Trophoblast cell (in vitro differentiated cells and primary cell): ENCODE data around the gene CCDC12.
A peak's percentile ranks its signal among the peaks of the same experiment; 100 is the strongest.

ENCODE experiments used
- DNase-seq, 2 donors: peaks; one replicate each; pipeline ENCODE4 v3.0.0-alpha.2; 2016
- H2AFZ ChIP-seq: 2 replicates; pipeline ENCODE4 v1.6.1; 2013; ENCODE audit warnings: low read length, moderate library complexity, mild to moderate bottlenecking; ENCODE audit not compliant: insufficient read depth, poor library complexity
- H2AK5ac ChIP-seq: 2 replicates; pipeline ENCODE4 v1.6.1; 2013; ENCODE audit warnings: mild to moderate bottlenecking, low read length
- H2BK120ac ChIP-seq: 2 replicates; pipeline ENCODE4 v1.6.1; 2013; ENCODE audit warnings: low read length, mild to moderate bottlenecking, moderate library complexity; ENCODE audit not compliant: insufficient read depth, poor library complexity
- H2BK12ac ChIP-seq: 2 replicates; pipeline ENCODE4 v1.6.1; 2013; ENCODE audit warnings: mild to moderate bottlenecking, low read length, moderate library complexity
- H2BK5ac ChIP-seq: 2 replicates; pipeline ENCODE4 v1.6.1; 2013; ENCODE audit warnings: low read length, low read depth, moderate library complexity, mild to moderate bottlenecking; ENCODE audit not compliant: poor library complexity
- H3K14ac ChIP-seq: 2 replicates; pipeline ENCODE4 v1.6.1; 2013; ENCODE audit warnings: mild to moderate bottlenecking, low read length
- H3K18ac ChIP-seq: 2 replicates; pipeline ENCODE4 v1.6.1; 2013; ENCODE audit warnings: mild to moderate bottlenecking, low read length
- H3K23ac ChIP-seq: 2 replicates; pipeline ENCODE4 v1.6.1; 2013; ENCODE audit warnings: low read length
- H3K27ac ChIP-seq: 2 replicates; pipeline ENCODE4 v1.5.1; 2013; ENCODE audit warnings: low read depth, mild to moderate bottlenecking, inconsistent platforms, low read length, moderate library complexity
- H3K27me3 ChIP-seq: 2 replicates; pipeline ENCODE4 v1.6.1; 2013; ENCODE audit warnings: inconsistent platforms, mild to moderate bottlenecking, low read length, moderate library complexity; ENCODE audit not compliant: insufficient read depth
- H3K36me3 ChIP-seq, 2 experiments: 1 replicate in 1 of 2; 2 replicates in 1 of 2; pipeline ENCODE4 v1.6.1; 2013; ENCODE audit warnings: low read length in 2 of 2, mild to moderate bottlenecking in 2 of 2, moderate library complexity in 1 of 2; ENCODE audit not compliant: insufficient read depth in 2 of 2, control insufficient read depth in 1 of 2
- H3K4ac ChIP-seq: 2 replicates; pipeline ENCODE4 v1.6.1; 2013; ENCODE audit warnings: low read depth, mild to moderate bottlenecking, low read length, moderate library complexity
- H3K4me1 ChIP-seq, 2 experiments: 1 replicate in 1 of 2; 2 replicates in 1 of 2; pipeline ENCODE4 v1.6.1; 2013; ENCODE audit warnings: low read length in 2 of 2, mild to moderate bottlenecking in 2 of 2, moderate library complexity in 1 of 2; ENCODE audit not compliant: insufficient read depth in 2 of 2, control insufficient read depth in 1 of 2
- H3K4me2 ChIP-seq: 2 replicates; pipeline ENCODE4 v1.6.1; 2013; ENCODE audit warnings: inconsistent platforms, mild to moderate bottlenecking, low read length, moderate library complexity
- H3K4me3 ChIP-seq: 2 replicates; pipeline ENCODE4 v1.5.1; 2013; ENCODE audit warnings: mild to moderate bottlenecking, low read depth, low read length, inconsistent platforms
- H3K79me1 ChIP-seq: one replicate; pipeline ENCODE4 v1.6.1; 2013; ENCODE audit warnings: low read length
- H3K79me2 ChIP-seq: 2 replicates; pipeline ENCODE4 v1.6.1; 2013; ENCODE audit warnings: low read length, mild to moderate bottlenecking; ENCODE audit not compliant: control insufficient read depth, insufficient read depth, poor library complexity
- H3K9ac ChIP-seq: 2 replicates; pipeline ENCODE4 v1.6.1; 2013; ENCODE audit warnings: mild to moderate bottlenecking, low read length
- H3K9me3 ChIP-seq: 2 replicates; pipeline ENCODE4 v1.6.1; 2013; ENCODE audit warnings: low read depth, mild to moderate bottlenecking, control low read depth, inconsistent platforms, low read length; ENCODE audit not compliant: insufficient read depth
- H4K12ac ChIP-seq: 2 replicates; pipeline ENCODE4 v1.6.1; 2013; ENCODE audit warnings: low read depth, mild to moderate bottlenecking, low read length, moderate library complexity
- H4K8ac ChIP-seq: 2 replicates; pipeline ENCODE4 v1.6.1; 2013; ENCODE audit warnings: low read depth, mild to moderate bottlenecking, low read length, moderate library complexity
- H4K91ac ChIP-seq: one replicate; pipeline ENCODE4 v1.6.1; 2013; ENCODE audit warnings: low read depth, mild to moderate bottlenecking, low read length, moderate library complexity
- WGBS: extraction: QIAGEN DNeasy Blood & Tissue Kit; methylation state at CpG from one replicate; pipeline ENCODE4 v1.1.7; 2013; ENCODE audit warnings: missing lambda C conversion rate; ENCODE audit not compliant: insufficient read length, insufficient coverage; ENCODE audit errors: extremely low coverage; 5-methylcytosine and 5-hydroxymethylcytosine counted together

CCDC12 gene

GRCh38 chr3:47003461-47004368 lies 27.2 kb upstream of the CCDC12 start:
- no peak overlapping the region for H3K27ac ChIP-seq
- H2BK120ac ChIP-seq = no peak overlapping the region
- no peak overlapping the region for H4K8ac ChIP-seq
- H3K4me3 ChIP-seq = no peak overlapping the region
- no peak overlapping the region for H4K91ac ChIP-seq
- H3K23ac ChIP-seq = no peak overlapping the region
- H3K79me2 ChIP-seq = no peaks in the 10 kb centered on the region
- peaks cover 81 to 89% of the 10 kb centered on the region in 2 experiments for H3K36me3 ChIP-seq
- H2AK5ac ChIP-seq = no peak overlapping the region
- peaks cover 0 to under 1% of the 10 kb centered on the region in 2 experiments for H3K4me1 ChIP-seq
- H3K27me3 ChIP-seq = no peaks in the 10 kb centered on the region
- no peak overlapping the region for H2AFZ ChIP-seq
- H3K79me1 ChIP-seq = no peaks in the 10 kb centered on the region
- H3K14ac ChIP-seq = no peak overlapping the region
- no peak overlapping the region for H3K4me2 ChIP-seq
- no peak overlapping the region for H3K4ac ChIP-seq
- H3K9ac ChIP-seq = no peak overlapping the region
- H3K18ac ChIP-seq = no peak overlapping the region
- no peak overlapping the region for H4K12ac ChIP-seq
- H2BK5ac ChIP-seq = no peak overlapping the region
- peaks cover 3% of the 10 kb centered on the region for H3K9me3 ChIP-seq
- WGBS = no CpG with 5 or more reads among the region's 27 CpGs
- no peak for DNase-seq
- no peak overlapping the region for H2BK12ac ChIP-seq

- no peak overlapping the region for H4K12ac ChIP-seq
- H2AK5ac ChIP-seq = no peak overlapping the region
- H2BK120ac ChIP-seq = no peak overlapping the region
- no peak overlapping the region for H2AFZ ChIP-seq
- no peaks in the 10 kb centered on the region for H3K4me1 ChIP-seq
- no peak overlapping the region for H2BK5ac ChIP-seq
- no CpG with 5 or more reads among the region's 10 CpGs for WGBS
- no peak for DNase-seq
- no peak overlapping the region for H3K4me3 ChIP-seq
- no peak overlapping the region for H3K18ac ChIP-seq
- no peak overlapping the region for H3K27ac ChIP-seq
- H3K23ac ChIP-seq = no peak overlapping the region
- H3K9me3 ChIP-seq = peaks cover 3% of the 10 kb centered on the region
- no peaks in the 10 kb centered on the region for H3K79me2 ChIP-seq
- no peak overlapping the region for H3K4ac ChIP-seq
- H3K9ac ChIP-seq = no peak overlapping the region
- H3K14ac ChIP-seq = no peak overlapping the region
- no peak overlapping the region for H3K4me2 ChIP-seq
- H2BK12ac ChIP-seq = no peak overlapping the region
- H3K36me3 ChIP-seq = peaks cover 79 to 84% of the 10 kb centered on the region in 2 experiments
- H3K27me3 ChIP-seq = no peaks in the 10 kb centered on the region
- H4K91ac ChIP-seq = no peak overlapping the region
- no peak overlapping the region for H4K8ac ChIP-seq
- no peaks in the 10 kb centered on the region for H3K79me1 ChIP-seq
Measured at GRCh38 chr3:47003056-47003410, 26.5 kb upstream of the CCDC12 start.

DNA sequence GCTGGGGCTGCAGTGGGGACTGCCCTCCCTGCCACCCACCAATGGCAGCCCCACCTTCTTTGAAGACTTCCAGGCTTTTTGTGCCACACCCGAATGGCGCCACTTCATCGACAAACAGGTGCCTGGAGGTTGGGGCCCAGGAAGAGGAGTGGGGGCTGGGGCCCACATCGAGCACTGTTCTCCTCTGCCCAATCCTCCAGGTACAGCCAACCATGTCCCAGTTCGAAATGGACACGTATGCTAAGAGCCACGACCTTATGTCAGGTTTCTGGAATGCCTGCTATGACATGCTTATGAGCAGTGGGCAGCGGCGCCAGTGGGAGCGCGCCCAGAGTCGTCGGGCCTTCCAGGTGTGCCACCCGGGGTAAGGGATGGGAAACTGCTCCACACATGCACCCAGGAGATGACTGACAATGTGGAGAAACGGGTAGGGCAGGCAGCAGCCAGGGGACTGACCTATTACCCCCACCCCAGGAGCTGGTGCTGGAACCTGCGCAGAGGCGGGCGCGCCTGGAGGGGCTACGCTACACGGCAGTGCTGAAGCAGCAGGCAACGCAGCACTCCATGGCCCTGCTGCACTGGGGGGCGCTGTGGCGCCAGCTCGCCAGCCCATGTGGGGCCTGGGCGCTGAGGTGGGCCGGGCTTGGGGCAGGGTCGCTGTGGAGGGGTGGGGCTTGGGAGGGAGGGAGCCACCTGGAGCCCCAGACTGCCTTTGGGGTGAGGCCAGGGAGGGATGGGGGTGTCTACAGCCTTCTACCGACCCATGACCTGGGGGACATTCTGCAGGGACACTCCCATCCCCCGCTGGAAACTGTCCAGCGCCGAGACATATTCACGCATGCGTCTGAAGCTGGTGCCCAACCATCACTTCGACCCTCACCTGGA lies 25.9 kb upstream of the CCDC12 start:
- DNase-seq = peak in 1 of 2 donors; percentile 44
- no peak overlapping the region for H4K12ac ChIP-seq
- H2BK12ac ChIP-seq = no peak overlapping the region
- no peak overlapping the region for H3K9ac ChIP-seq
- H2BK5ac ChIP-seq = no peak overlapping the region
- no peak overlapping the region for H2AFZ ChIP-seq
- H3K14ac ChIP-seq = no peak overlapping the region
- no CpG with 5 or more reads among the region's 35 CpGs for WGBS
- no peak overlapping the region for H3K4me3 ChIP-seq
- H3K9me3 ChIP-seq = peaks cover 3% of the 10 kb centered on the region
- H3K23ac ChIP-seq = no peak overlapping the region
- no peak overlapping the region for H4K8ac ChIP-seq
- no peak overlapping the region for H2BK120ac ChIP-seq
- H3K27ac ChIP-seq = no peak overlapping the region
- no peak overlapping the region for H2AK5ac ChIP-seq
- H3K79me2 ChIP-seq = no peaks in the 10 kb centered on the region
- no peak overlapping the region for H3K4me2 ChIP-seq
- H3K79me1 ChIP-seq = no peaks in the 10 kb centered on the region
- peaks cover 75 to 78% of the 10 kb centered on the region in 2 experiments for H3K36me3 ChIP-seq
- H4K91ac ChIP-seq = no peak overlapping the region
- no peaks in the 10 kb centered on the region for H3K27me3 ChIP-seq
- no peak overlapping the region for H3K18ac ChIP-seq
- peaks cover 0 to 2% of the 10 kb centered on the region in 2 experiments for H3K4me1 ChIP-seq
- H3K4ac ChIP-seq = no peak overlapping the region

DNA sequence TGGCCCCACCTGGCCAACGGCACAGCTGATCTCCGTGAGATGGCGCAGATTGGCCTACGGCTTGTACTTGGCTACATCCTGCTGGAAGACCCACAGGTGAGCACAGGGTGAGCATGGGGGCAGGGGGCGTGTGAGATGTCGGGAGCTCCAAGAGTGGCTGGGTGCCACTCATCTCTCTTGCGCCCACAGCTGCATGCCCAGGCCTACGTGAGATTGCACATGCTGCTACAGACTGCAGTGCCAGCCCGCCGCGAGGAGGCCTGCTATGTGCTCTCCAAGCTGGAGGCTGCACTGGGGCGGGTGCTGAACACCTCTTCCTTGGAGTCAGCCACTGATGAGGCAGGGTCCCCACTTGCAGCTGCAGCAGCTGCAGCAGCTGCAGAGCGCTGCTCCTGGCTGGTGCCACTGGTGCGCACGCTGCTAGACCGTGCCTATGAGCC lies 25.2 kb upstream of the CCDC12 start:
- Histone ChIP-seq H3K4me3 (no peak overlapping the region), H3K27ac (no peak overlapping the region), H4K91ac (no peak overlapping the region), H2BK12ac (no peak overlapping the region), H3K9me3 (peaks cover 3% of the 10 kb centered on the region), H3K9ac (no peak overlapping the region), H3K23ac (no peak overlapping the region), H3K79me1 (no peaks in the 10 kb centered on the region), H4K12ac (no peak overlapping the region), H2AFZ (no peak overlapping the region), H2BK120ac (no peak overlapping the region), H2BK5ac (no peak overlapping the region), H3K18ac (no peak overlapping the region), H3K14ac (no peak overlapping the region), H3K27me3 (no peaks in the 10 kb centered on the region), H4K8ac (no peak overlapping the region), H3K4me2 (no peak overlapping the region), H2AK5ac (no peak overlapping the region), H3K79me2 (no peaks in the 10 kb centered on the region), H3K36me3 (peaks cover 70 to 71% of the 10 kb centered on the region in 2 experiments), H3K4ac (no peak overlapping the region), H3K4me1 (peaks cover 0 to 2% of the 10 kb centered on the region in 2 experiments)
- no peak for DNase-seq
- WGBS = no CpG with 5 or more reads among the region's 16 CpGs
